Keratinocyte (primary cell): Measurements from ENCODE around the gene SAMD4A. TPM values are rescaled to one million over a fixed set of nuclear protein-coding genes. Genes with fewer than 3 reads are reported as not detected.

ENCODE experiments used
- DNase-seq: peaks from one replicate; pipeline ENCODE4 v3.0.0-alpha.2; 2011; ENCODE audit warnings: low read depth, missing footprints, low spot score
- FAIRE-seq: peaks from 2 replicates; lab custom pipeline; 2011; peaks lifted over from hg19 to GRCh38; lab: Jason Lieb, UNC
- H2AFZ ChIP-seq: 2 replicates; pipeline ENCODE4 v1.6.0; 2012; ENCODE audit warnings: low read length, control low read depth, inconsistent platforms; ENCODE audit not compliant: control insufficient read depth
- H3K27ac ChIP-seq: 2 replicates; pipeline ENCODE4 v1.5.1; 2011; ENCODE audit warnings: low read length; ENCODE audit not compliant: control insufficient read depth, insufficient read depth
- H3K27me3 ChIP-seq: 3 replicates; pipeline ENCODE4 v1.6.0; 2011; ENCODE audit warnings: low read length; ENCODE audit not compliant: control insufficient read depth, insufficient read depth; ENCODE audit errors: extremely low read depth
- H3K36me3 ChIP-seq, 2 experiments: 2 replicates in 1 of 2; 3 replicates in 1 of 2; pipeline ENCODE4 v1.5.1; 2011; ENCODE audit warnings: low read length in 2 of 2, mild to moderate bottlenecking in 1 of 2; ENCODE audit not compliant: control insufficient read depth in 2 of 2, insufficient read depth in 2 of 2; ENCODE audit errors: extremely low read depth in 1 of 2
- H3K4me1 ChIP-seq: 3 replicates; pipeline ENCODE4 v1.5.1; 2011; ENCODE audit warnings: low read length; ENCODE audit not compliant: control insufficient read depth, insufficient read depth; ENCODE audit errors: extremely low read depth
- H3K4me2 ChIP-seq: 3 replicates; pipeline ENCODE4 v1.6.0; 2011; ENCODE audit warnings: low read depth, low read length; ENCODE audit not compliant: control insufficient read depth, insufficient read depth; ENCODE audit errors: extremely low read depth
- H3K4me3 ChIP-seq, 3 experiments: fragments of 200-600 bp in 1 of 3; sonication (generic) in 1 of 3; 2 replicates in 2 of 3; 3 replicates in 1 of 3; pipeline ENCODE4 v1.5.1; 2011 to 2016; ENCODE audit warnings: low read length in 3 of 3, mild to moderate bottlenecking in 3 of 3, control low read depth in 2 of 3, inconsistent platforms in 1 of 3, low read depth in 1 of 3, mixed read lengths in 1 of 3, mixed run types in 1 of 3, moderate library complexity in 1 of 3; ENCODE audit not compliant: control insufficient read depth in 2 of 3, insufficient read depth in 2 of 3; ENCODE audit errors: extremely low read depth in 1 of 3
- H3K79me2 ChIP-seq: 2 replicates; pipeline ENCODE4 v1.6.0; 2012; ENCODE audit warnings: low read length; ENCODE audit not compliant: control insufficient read depth, insufficient read depth
- H3K9ac ChIP-seq: 3 replicates; pipeline ENCODE4 v1.6.0; 2011; ENCODE audit warnings: low read length; ENCODE audit not compliant: control insufficient read depth, insufficient read depth; ENCODE audit errors: extremely low read depth
- H3K9me1 ChIP-seq: 3 replicates; pipeline ENCODE4 v1.6.0; 2011; ENCODE audit warnings: low read length; ENCODE audit not compliant: control insufficient read depth, insufficient read depth; ENCODE audit errors: extremely low read depth
- H3K9me3 ChIP-seq: 2 replicates; pipeline ENCODE4 v1.5.1; 2012; ENCODE audit warnings: low read depth, low read length; ENCODE audit not compliant: control insufficient read depth
- H4K20me1 ChIP-seq: 3 replicates; pipeline ENCODE4 v1.6.0; 2011; ENCODE audit warnings: low read length; ENCODE audit not compliant: control insufficient read depth, insufficient read depth; ENCODE audit errors: extremely low read depth
- CTCF ChIP-seq, 3 experiments: IDR thresholded peaks in 1 of 3; conservative IDR thresholded peaks in 1 of 3; optimal IDR thresholded peaks in 1 of 3; 2 replicates in 2 of 3; 3 replicates in 1 of 3; pipeline versions ENCODE3 to v1.5.1; 2011; ENCODE audit warnings: low read length in 3 of 3, mild to moderate bottlenecking in 3 of 3, moderate library complexity in 2 of 3, control low read depth in 1 of 3, inconsistent platforms in 1 of 3; ENCODE audit not compliant: insufficient read depth in 2 of 3; ENCODE audit errors: extremely low read depth in 1 of 3
- EZH2 ChIP-seq: IDR thresholded peaks from one replicate; pipeline ENCODE4 v1.6.1; 2012; ENCODE audit warnings: inconsistent platforms, mild to moderate bottlenecking, low read length, moderate library complexity
- dilution Hi-C: fragments of 300-500 bp; cut with MboI; formaldehyde crosslinking; loops from one replicate; pipeline ENCODE4 v1.7.0; 2020; ENCODE audit warnings: low sequenced_read_pairs; ENCODE audit not compliant: extremely low pct_ligation_motif_present
- polyA plus RNA-seq, 5 experiments: library from polyadenylated mRNA; depleted of rRNA in 3 of 5; stranded (reverse) in 3 of 5; stranded (forward) in 1 of 5; unstranded in 1 of 5; fragments of >200 nt; gene quantifications; 1 replicate in 1 of 5; 2 replicates in 3 of 5; 3 replicates in 1 of 5; pipeline versions ENCODE4 v1.2.1 to v1.2.3, GENCODE V29; 2011 to 2012; ENCODE audit warnings: missing spikeins in 2 of 5, low read depth in 1 of 5, low replicate concordance in 1 of 5

SAMD4A gene
- polyA plus RNA-seq, 1 donor (not counting 4 experiments of a cell fraction or from before 2014, with no cell fraction given) = 16.2 TPM

- Histone ChIP-seq H2AFZ (no peak overlapping the region), H3K4me2 (no peak overlapping the region), H3K36me3 (no peaks in the 10 kb centered on the region), H3K9ac (no peak overlapping the region), H3K9me3 (no peaks in the 10 kb centered on the region), H3K9me1 (no peaks in the 10 kb centered on the region), H4K20me1 (no peaks in the 10 kb centered on the region), H3K27ac (no peak overlapping the region), H3K4me3 (no peak overlapping the region), H3K79me2 (peaks cover 29% of the 10 kb centered on the region), H3K4me1 (peaks cover 43% of the 10 kb centered on the region), H3K27me3 (no peaks in the 10 kb centered on the region)
- dilution Hi-C loops = no loop called here
- DNase-seq (no peak), FAIRE-seq (no peak)
- no peak for TF ChIP-seq CTCF (optimal IDR thresholded peaks at IDR 0.05 in 1 of 3, IDR thresholded peaks at IDR 0.05 in 1 of 3, conservative IDR thresholded peaks at IDR 0.05 in 1 of 3; ENCODE audit: extremely low read depth in 1 of 3, insufficient read depth in 2 of 3, low read length in 3 of 3)
- no peak for TF ChIP-seq EZH2
Measured at GRCh38 chr14:54660604-54661111, 93.7 kb downstream of the SAMD4A start.

- DNase-seq (no peak), FAIRE-seq (no peak)
- Histone ChIP-seq H4K20me1 (no peaks in the 10 kb centered on the region), H3K36me3 (no peaks in the 10 kb centered on the region), H3K9me3 (no peaks in the 10 kb centered on the region), H3K27me3 (no peaks in the 10 kb centered on the region), H3K27ac (no peak overlapping the region), H3K9ac (no peak overlapping the region), H3K4me2 (no peak overlapping the region), H3K4me3 (no peak overlapping the region), H2AFZ (no peak overlapping the region), H3K4me1 (peaks cover 50% of the 10 kb centered on the region), H3K79me2 (peaks cover 32% of the 10 kb centered on the region), H3K9me1 (no peaks in the 10 kb centered on the region)
- dilution Hi-C loops = no loop called here
- no peak for TF ChIP-seq CTCF (optimal IDR thresholded peaks at IDR 0.05 in 1 of 3, IDR thresholded peaks at IDR 0.05 in 1 of 3, conservative IDR thresholded peaks at IDR 0.05 in 1 of 3; ENCODE audit: extremely low read depth in 1 of 3, insufficient read depth in 2 of 3, low read length in 3 of 3)
- TF ChIP-seq EZH2 = no peak
Measured at GRCh38 chr14:54662491-54663133, 95.7 kb downstream of the SAMD4A start.
